GM23248 (cell line): Measurements from ENCODE around the gene LMX1A. TPM values are rescaled to one million over a fixed set of nuclear protein-coding genes. Genes with fewer than 3 reads are reported as not detected.

Source experiments
- DNase-seq: peaks from one replicate; pipeline ENCODE4 v3.0.0-alpha.2; 2015
- H2AFZ ChIP-seq: fragments of 200-600 bp; sonication (generic); 2 replicates; pipeline ENCODE4 v1.6.1; 2016; ENCODE audit warnings: antibody characterized with exemption
- H3F3A ChIP-seq: fragments of 200-600 bp; sonication (generic); 2 replicates; pipeline ENCODE4 v1.6.1; 2016; ENCODE audit warnings: mild to moderate bottlenecking, antibody characterized with exemption, mixed run types; ENCODE audit not compliant: insufficient read depth
- H3K27ac ChIP-seq: fragments of 200-600 bp; sonication (generic); 2 replicates; pipeline ENCODE4 v1.5.1; 2016; ENCODE audit warnings: mild to moderate bottlenecking
- H3K27me3 ChIP-seq: fragments of 200-600 bp; sonication (generic); replicated peaks from 2 replicates; pipeline ENCODE4 v1.6.1; 2016; ENCODE audit warnings: mild to moderate bottlenecking; ENCODE audit not compliant: insufficient read depth
- H3K36me3 ChIP-seq: fragments of 200-600 bp; sonication (generic); 2 replicates; pipeline ENCODE4 v1.6.1; 2016; ENCODE audit warnings: low read depth, mild to moderate bottlenecking
- H3K4me1 ChIP-seq: fragments of 200-600 bp; sonication (generic); 2 replicates; pipeline ENCODE4 v1.6.1; 2016; ENCODE audit warnings: mild to moderate bottlenecking; ENCODE audit not compliant: insufficient read depth
- H3K4me2 ChIP-seq: fragments of 200-600 bp; sonication (generic); one replicate; pipeline ENCODE4 v1.6.1; 2016; ENCODE audit warnings: mild to moderate bottlenecking; ENCODE audit not compliant: unreplicated experiment
- H3K4me3 ChIP-seq: fragments of 200-600 bp; sonication (generic); 2 replicates; pipeline ENCODE4 v1.5.1; 2016; ENCODE audit warnings: mild to moderate bottlenecking
- H3K79me2 ChIP-seq: fragments of 200-600 bp; sonication (generic); 2 replicates; pipeline ENCODE4 v1.6.1; 2016; ENCODE audit warnings: mild to moderate bottlenecking; ENCODE audit not compliant: insufficient read depth
- H3K9ac ChIP-seq: fragments of 200-600 bp; sonication (generic); 2 replicates; pipeline ENCODE4 v1.6.1; 2016; ENCODE audit warnings: mild to moderate bottlenecking
- H3K9me2 ChIP-seq: fragments of 200-600 bp; sonication (generic); 2 replicates; pipeline ENCODE4 v1.6.1; 2016; ENCODE audit warnings: mixed run types, mild to moderate bottlenecking, moderate library complexity; ENCODE audit not compliant: insufficient read depth
- H3K9me3 ChIP-seq: fragments of 200-600 bp; sonication (generic); one replicate; pipeline ENCODE4 v1.6.1; 2017; ENCODE audit warnings: low read depth
- H4K20me1 ChIP-seq: fragments of 200-600 bp; sonication (generic); 2 replicates; pipeline ENCODE4 v1.6.0; 2016; ENCODE audit not compliant: insufficient read depth
- EZH2 ChIP-seq: fragments of 200-600 bp; sonication (generic); IDR thresholded peaks from 2 replicates; pipeline ENCODE4 v1.6.1; 2018; ENCODE audit warnings: antibody characterized with exemption, mild to moderate bottlenecking; ENCODE audit not compliant: insufficient read depth, poor library complexity, severe bottlenecking
- EZH2phosphoT487 ChIP-seq: fragments of 200-600 bp; sonication (generic); IDR thresholded peaks from 2 replicates; pipeline ENCODE4 v1.6.1; 2018; ENCODE audit warnings: antibody characterized with exemption, moderate library complexity, mild to moderate bottlenecking, low read depth; ENCODE audit not compliant: insufficient read depth
- WGBS, 2 experiments: methylation state at CpG; one replicate each; pipeline ENCODE4 v1.1.6; 2015 to 2017; ENCODE audit warnings: low lambda C conversion rate in 2 of 2, low coverage in 1 of 2; ENCODE audit errors: missing lambda C conversion rate in 2 of 2; 5-methylcytosine and 5-hydroxymethylcytosine counted together
- in situ Hi-C: fragments of 300-500 bp; cut with MboI; formaldehyde crosslinking; loops from 2 replicates; pipeline ENCODE4 v1.15.0; 2020
- polyA plus RNA-seq: library from polyadenylated mRNA; unstranded; fragments of >200 nt; fragmentation: Nextera tagmentation; extraction: Ambion mirVana; gene quantifications from 2 replicates; pipeline ENCODE4 v1.2.1, GENCODE V29; 2016
- total RNA-seq: library from RNA; depleted of rRNA; stranded (reverse); fragments of >200 nt; shearing (Covaris generic); gene quantifications from 2 replicates; pipeline ENCODE4 v1.2.3, GENCODE V29; 2014; rRNA removed

LMX1A gene
- not detected in 2 replicates for total RNA-seq
- not detected in 2 replicates for polyA plus RNA-seq

GRCh38 chr1:165355977-165356811 lies at the start of gene LMX1A:
Gene LMX1A, minus strand, starts transcription at chr1:165356715. Its CDS starts 1,156 bp downstream, at chr1:165355559.
- WGBS, 2 experiments, result 2% methylated on average over 61 to 72 of the region's 88 CpGs
- H3K9me2 ChIP-seq, result no peaks in the 10 kb centered on the region
- no peaks in the 10 kb centered on the region for H3K36me3 ChIP-seq
- no peaks in the 10 kb centered on the region for H3K4me1 ChIP-seq
- no peaks in the 10 kb centered on the region for H3F3A ChIP-seq
- no peak within 1 kb of the TSS for H2AFZ ChIP-seq
- H4K20me1 ChIP-seq, result no peaks in the 10 kb centered on the region
- TF ChIP-seq EZH2phosphoT487 (no peak), EZH2 (no peak)
- no peaks in the 10 kb centered on the region for H3K79me2 ChIP-seq
- no peak within 1 kb of the TSS for H3K27ac ChIP-seq
- peaks cover 82% of the 10 kb centered on the region for H3K27me3 ChIP-seq
- no peak within 1 kb of the TSS for H3K4me2 ChIP-seq
- H3K9me3 ChIP-seq, result no peaks in the 10 kb centered on the region
- peak; percentile 35 for DNase-seq
- in situ Hi-C loops, result no loop called here
- peak within 1 kb of the TSS; percentile 61 for H3K4me3 ChIP-seq
- H3K9ac ChIP-seq, result no peak within 1 kb of the TSS

GRCh38 chr1:165403835-165404482 lies 47.4 kb upstream of the LMX1A start:
- H3K4me3 ChIP-seq, result no peak overlapping the region
- no peaks in the 10 kb centered on the region for H4K20me1 ChIP-seq
- H3K9me2 ChIP-seq, result no peaks in the 10 kb centered on the region
- H3K9ac ChIP-seq, result no peak overlapping the region
- no peak overlapping the region for H3K4me2 ChIP-seq
- peak; percentile 36 for DNase-seq
- no peaks in the 10 kb centered on the region for H3F3A ChIP-seq
- peaks cover 22% of the 10 kb centered on the region for H3K27me3 ChIP-seq
- no peaks in the 10 kb centered on the region for H3K36me3 ChIP-seq
- in situ Hi-C loops, result loop anchor here (5.0 kb wide), 1 partner anchor 188 kb away; no protein-coding TSS in a partner anchor
- H3K79me2 ChIP-seq, result no peaks in the 10 kb centered on the region
- WGBS, 2 experiments, result 23 to 31% methylated on average over 3 of the region's 3 CpGs
- H3K4me1 ChIP-seq, result no peaks in the 10 kb centered on the region
- no peak overlapping the region for H2AFZ ChIP-seq
- no peaks in the 10 kb centered on the region for H3K9me3 ChIP-seq
- TF ChIP-seq EZH2phosphoT487, result no peak
- no peak for TF ChIP-seq EZH2
- H3K27ac ChIP-seq, result no peak overlapping the region

GRCh38 chr1:165402517-165403111 lies 46.1 kb upstream of the LMX1A start:
- H3K27ac ChIP-seq, result no peak overlapping the region
- H3K27me3 ChIP-seq, result peaks cover 22% of the 10 kb centered on the region
- WGBS, 2 experiments, result 63 to 69% methylated on average over 4 of the region's 4 CpGs
- H3K36me3 ChIP-seq, result no peaks in the 10 kb centered on the region
- H3K9ac ChIP-seq, result no peak overlapping the region
- H2AFZ ChIP-seq, result no peak overlapping the region
- no peaks in the 10 kb centered on the region for H3K79me2 ChIP-seq
- H3K9me2 ChIP-seq, result no peaks in the 10 kb centered on the region
- TF ChIP-seq EZH2phosphoT487, result no peak
- TF ChIP-seq EZH2, result no peak
- no peak for DNase-seq
- peaks cover 12% of the 10 kb centered on the region; the same call in 1 of the 2 replicates for H3F3A ChIP-seq
- H3K4me2 ChIP-seq, result no peak overlapping the region
- in situ Hi-C loops, result loop anchor here (5.0 kb wide), 1 partner anchor 190 kb away; no protein-coding TSS in a partner anchor
- H3K9me3 ChIP-seq, result no peaks in the 10 kb centered on the region
- H4K20me1 ChIP-seq, result no peaks in the 10 kb centered on the region
- H3K4me1 ChIP-seq, result peaks cover 9% of the 10 kb centered on the region
- no peak overlapping the region for H3K4me3 ChIP-seq

- H3F3A ChIP-seq, result peaks cover 13% of the 10 kb centered on the region; the same call in 1 of the 2 replicates
- WGBS, 2 experiments, result 0 to 3% methylated on average over 4 of the region's 4 CpGs
- H3K27ac ChIP-seq, result peak overlapping the region; percentile 26
- H3K27me3 ChIP-seq, result peaks cover 18% of the 10 kb centered on the region
- H2AFZ ChIP-seq, result no peak overlapping the region
- H3K4me2 ChIP-seq, result peak overlapping the region; percentile 34
- H3K9ac ChIP-seq, result peak overlapping the region; percentile 18; the same call in 1 of the 2 replicates
- H3K4me3 ChIP-seq, result no peak overlapping the region
- H3K4me1 ChIP-seq, result peaks cover 16% of the 10 kb centered on the region
- H3K79me2 ChIP-seq, result no peaks in the 10 kb centered on the region
- H3K9me2 ChIP-seq, result no peaks in the 10 kb centered on the region
- TF ChIP-seq EZH2phosphoT487 (no peak), EZH2 (no peak)
- no peaks in the 10 kb centered on the region for H3K9me3 ChIP-seq
- in situ Hi-C loops, result loop anchor here (10.0 kb wide), 1 partner anchor 517 kb away; no protein-coding TSS in a partner anchor
- no peaks in the 10 kb centered on the region for H3K36me3 ChIP-seq
- DNase-seq, result peak; percentile 94
- H4K20me1 ChIP-seq, result no peaks in the 10 kb centered on the region
Measured at GRCh38 chr1:165397944-165398343, 41.4 kb upstream of the LMX1A start.
